ENCODE measurements around the gene NDUFA12.
A peak's percentile ranks its signal among the peaks of the same experiment; 100 is the strongest.
"Not testable (repeated sequence)": the region's sequence is repeated elsewhere in the genome, so short reads cannot be mapped to it uniquely, and the experiment has no call there.

The NDUFA12 gene

DNA sequence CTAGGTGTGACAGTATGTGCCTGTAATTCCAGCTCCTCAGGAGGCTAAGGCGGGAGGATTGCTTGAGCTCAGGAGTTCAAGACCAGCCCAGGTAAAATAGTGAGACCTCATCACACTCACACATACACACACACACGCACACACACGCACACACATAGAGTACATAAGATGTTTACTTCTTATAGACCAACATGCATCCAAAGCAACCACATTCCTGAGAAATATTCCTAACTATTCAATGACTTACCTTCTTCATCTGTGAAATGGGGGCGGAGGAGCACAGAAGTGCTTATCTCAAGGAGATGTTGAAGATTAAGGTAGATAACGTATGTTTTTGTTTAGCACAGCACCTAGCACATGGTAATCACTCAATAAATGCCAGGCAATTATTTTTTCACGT lies 6.4 kb downstream of the NDUFA12 start:
- Histone ChIP-seq H3K4me3 (ENCODE audit: low read length, poor library complexity, severe bottlenecking) (no peak overlapping the region), H3F3A (ENCODE audit: low read depth) (no peaks in the 10 kb centered on the region), H2AFZ (ENCODE audit: low read length) (no peak overlapping the region), H3K9me3 (ENCODE audit: insufficient read depth, low read depth, low read length) (no peaks in the 10 kb centered on the region), H3K79me2 (ENCODE audit: insufficient read depth, low read length) (peaks cover 52% of the 10 kb centered on the region), H3K4me2 (ENCODE audit: low read depth, low read length, poor library complexity, severe bottlenecking) (peak overlapping the region; percentile 73), H3K27me3 (ENCODE audit: insufficient read depth, low read length, poor library complexity, severe bottlenecking) (no peaks in the 10 kb centered on the region), H4K20me1 (ENCODE audit: insufficient read depth, low read length, poor library complexity, severe bottlenecking) (peaks cover 28% of the 10 kb centered on the region), H3K9me2 (replicated peaks; ENCODE audit: low read depth, low read length) (no peaks in the 10 kb centered on the region), H3K36me3 (ENCODE audit: insufficient read depth, low read length) (peaks cover 22% of the 10 kb centered on the region; the same call in 1 of the 2 replicates), H3K4me1 (ENCODE audit: insufficient read depth, low read length, poor library complexity, severe bottlenecking) (peaks cover 27% of the 10 kb centered on the region), H3K9ac (ENCODE audit: low read depth, low read length, poor library complexity, severe bottlenecking) (no peak overlapping the region)
- no peak for TF ChIP-seq EZH2phosphoT487 (IDR thresholded peaks at IDR 0.05; ENCODE audit: borderline replicate concordance)
- TF ChIP-seq CTCF (conservative IDR thresholded peaks at IDR 0.05; ENCODE audit: low read length): no peak

- no peak for TF ChIP-seq EZH2phosphoT487 (IDR thresholded peaks at IDR 0.05; ENCODE audit: borderline replicate concordance)
- no peak for TF ChIP-seq CTCF (conservative IDR thresholded peaks at IDR 0.05; ENCODE audit: low read length)
- Histone ChIP-seq H3K4me2 (ENCODE audit: low read depth, low read length, poor library complexity, severe bottlenecking) (no peak overlapping the region), H3K36me3 (ENCODE audit: insufficient read depth, low read length) (peaks cover 26% of the 10 kb centered on the region; the same call in 1 of the 2 replicates), H3K9me2 (replicated peaks; ENCODE audit: low read depth, low read length) (no peaks in the 10 kb centered on the region), H3K4me1 (ENCODE audit: insufficient read depth, low read length, poor library complexity, severe bottlenecking) (peaks cover 9% of the 10 kb centered on the region), H3K27me3 (ENCODE audit: insufficient read depth, low read length, poor library complexity, severe bottlenecking) (no peaks in the 10 kb centered on the region), H4K20me1 (ENCODE audit: insufficient read depth, low read length, poor library complexity, severe bottlenecking) (peaks cover 16% of the 10 kb centered on the region), H3K9ac (ENCODE audit: low read depth, low read length, poor library complexity, severe bottlenecking) (no peak overlapping the region), H2AFZ (ENCODE audit: low read length) (no peak overlapping the region), H3F3A (ENCODE audit: low read depth) (no peaks in the 10 kb centered on the region), H3K9me3 (ENCODE audit: insufficient read depth, low read depth, low read length) (no peaks in the 10 kb centered on the region), H3K4me3 (ENCODE audit: low read length, poor library complexity, severe bottlenecking) (no peak overlapping the region), H3K79me2 (ENCODE audit: insufficient read depth, low read length) (peaks cover 26% of the 10 kb centered on the region)
Measured at GRCh38 chr12:94994312-94994711, 9.2 kb downstream of the NDUFA12 start.

GRCh38 chr12:94993855-94994254 lies 9.6 kb downstream of the NDUFA12 start:
- not testable (repeated sequence) for H3K9ac ChIP-seq (ENCODE audit: low read depth, low read length, poor library complexity, severe bottlenecking); H3K4me2 ChIP-seq (ENCODE audit: low read depth, low read length, poor library complexity, severe bottlenecking); H3K9me2 ChIP-seq (replicated peaks; ENCODE audit: low read depth, low read length); H3K9me3 ChIP-seq (ENCODE audit: insufficient read depth, low read depth, low read length); H3F3A ChIP-seq (ENCODE audit: low read depth); H3K27me3 ChIP-seq (ENCODE audit: insufficient read depth, low read length, poor library complexity, severe bottlenecking); H2AFZ ChIP-seq (ENCODE audit: low read length); H3K4me1 ChIP-seq (ENCODE audit: insufficient read depth, low read length, poor library complexity, severe bottlenecking); H3K4me3 ChIP-seq (ENCODE audit: low read length, poor library complexity, severe bottlenecking)
- H3K79me2 ChIP-seq (ENCODE audit: insufficient read depth, low read length): peaks cover 22% of the 10 kb centered on the region
- H4K20me1 ChIP-seq (ENCODE audit: insufficient read depth, low read length, poor library complexity, severe bottlenecking): peaks cover 17% of the 10 kb centered on the region
- peaks cover 26% of the 10 kb centered on the region; the same call in 1 of the 2 replicates for H3K36me3 ChIP-seq (ENCODE audit: insufficient read depth, low read length)

- Histone ChIP-seq H3K4me1 (ENCODE audit: insufficient read depth, low read length, poor library complexity, severe bottlenecking) (peaks cover 23% of the 10 kb centered on the region), H3K4me2 (ENCODE audit: low read depth, low read length, poor library complexity, severe bottlenecking) (no peak overlapping the region), H3K9ac (ENCODE audit: low read depth, low read length, poor library complexity, severe bottlenecking) (no peak overlapping the region), H3K27me3 (ENCODE audit: insufficient read depth, low read length, poor library complexity, severe bottlenecking) (no peaks in the 10 kb centered on the region), H3F3A (ENCODE audit: low read depth) (no peaks in the 10 kb centered on the region), H3K79me2 (ENCODE audit: insufficient read depth, low read length) (peaks cover 7% of the 10 kb centered on the region; the same call in 1 of the 2 replicates), H4K20me1 (ENCODE audit: insufficient read depth, low read length, poor library complexity, severe bottlenecking) (peaks cover 17% of the 10 kb centered on the region), H3K9me2 (replicated peaks; ENCODE audit: low read depth, low read length) (no peaks in the 10 kb centered on the region), H3K36me3 (ENCODE audit: insufficient read depth, low read length) (peaks cover 22% of the 10 kb centered on the region; the same call in 1 of the 2 replicates), H2AFZ (ENCODE audit: low read length) (no peak overlapping the region), H3K4me3 (ENCODE audit: low read length, poor library complexity, severe bottlenecking) (no peak overlapping the region), H3K9me3 (ENCODE audit: insufficient read depth, low read depth, low read length) (no peaks in the 10 kb centered on the region)
- TF ChIP-seq CTCF (conservative IDR thresholded peaks at IDR 0.05; ENCODE audit: low read length) (no peak), EZH2phosphoT487 (IDR thresholded peaks at IDR 0.05; ENCODE audit: borderline replicate concordance) (no peak)
Measured at GRCh38 chr12:94990222-94990621, 13.3 kb downstream of the NDUFA12 start.
